GM12872 (cell line): ENCODE measurements around the gene METTL9.

ENCODE experiments used
- CTCF ChIP-seq: IDR thresholded peaks from 3 replicates; pipeline ENCODE4 v1.5.1; 2011; ENCODE audit warnings: low read depth, mild to moderate bottlenecking, low read length, moderate library complexity; ENCODE audit not compliant: insufficient read depth

Gene METTL9

GRCh38 chr16:21638573-21638975, 39.2 kb downstream of the METTL9 start:
- TF ChIP-seq CTCF = no peak

- TF ChIP-seq CTCF = no peak
Observed at GRCh38 chr16:21639493-21639892, 40.1 kb downstream of the METTL9 start.

GRCh38 chr16:21641916-21642315, 42.5 kb downstream of the METTL9 start:
- TF ChIP-seq CTCF = no peak

- TF ChIP-seq CTCF = no peak
Observed at GRCh38 chr16:21642861-21643260, 43.5 kb downstream of the METTL9 start.

GRCh38 chr16:21643785-21644184, 44.4 kb downstream of the METTL9 start:
- TF ChIP-seq CTCF = no peak

- TF ChIP-seq CTCF = no peak
Observed at GRCh38 chr16:21644674-21645073, 45.3 kb downstream of the METTL9 start.

- TF ChIP-seq CTCF = no peak
Observed at GRCh38 chr16:21645261-21645721, 45.9 kb downstream of the METTL9 start.

- no peak for TF ChIP-seq CTCF
Observed at GRCh38 chr16:21646091-21646490, 46.7 kb downstream of the METTL9 start.
